Upper lobe of left lung (tissue), 6 donors: ENCODE measurements around the gene CDSN. TPM values are rescaled to one million over a fixed set of nuclear protein-coding genes. Genes with fewer than 3 reads are reported as not detected.

Source experiments
- ATAC-seq, 2 donors: fragments of 200-7000 bp; cut with Tn5 transposase; one replicate each; pipeline ENCODE4 v1.9.1; 2022; ENCODE audit warnings: mild to moderate bottlenecking in 2 of 2, moderate library complexity in 2 of 2; ENCODE audit not compliant: low FRiP score in 2 of 2
- DNase-seq, 2 donors: peaks; one replicate each; pipeline ENCODE4 v3.0.0-alpha.2; 2019 to 2020
- H3K27ac ChIP-seq, 4 donors: fragments of 200-600 bp; sonication (generic); one replicate each; pipeline ENCODE4 v1.5.1; 2016 to 2019
- H3K27me3 ChIP-seq, 4 donors: fragments of 200-600 bp; sonication (generic); one replicate each; pipeline ENCODE4 v1.5.1; 2017 to 2019
- H3K36me3 ChIP-seq, 4 donors: fragments of 200-600 bp; sonication (generic); one replicate each; pipeline ENCODE4 v1.5.1; 2016 to 2019
- H3K4me1 ChIP-seq, 4 donors: fragments of 200-600 bp; sonication (generic); one replicate each; pipeline ENCODE4 v1.5.1; 2018 to 2019
- H3K4me3 ChIP-seq, 4 donors: fragments of 200-600 bp; sonication (generic); one replicate each; pipeline ENCODE4 v1.5.1; 2017 to 2019; ENCODE audit warnings: mild to moderate bottlenecking in 2 of 4, moderate library complexity in 1 of 4
- H3K9me3 ChIP-seq, 4 donors: fragments of 200-600 bp; sonication (generic); one replicate each; pipeline ENCODE4 v1.5.1; 2018 to 2019
- CTCF ChIP-seq, 6 experiments: fragments of 450-650 bp in 4 of 6; fragments of 200-600 bp in 2 of 6; sonication (generic) in 2 of 6; IDR thresholded peaks; one replicate each; pipeline ENCODE4 v1.5.1; 2016 to 2019; ENCODE audit warnings: antibody characterized with exemption in 6 of 6
- EP300 ChIP-seq, 4 donors: sonication (generic); formaldehyde crosslinking; IDR thresholded peaks; one replicate each; pipeline ENCODE4 v1.5.1; 2017; ENCODE audit warnings: antibody characterized with exemption in 4 of 4, control low read depth in 2 of 4
- POLR2A ChIP-seq, 4 donors: fragments of 450-650 bp; IDR thresholded peaks; one replicate each; pipeline ENCODE4 v1.5.1; 2016 to 2017; ENCODE audit warnings: antibody characterized with exemption in 4 of 4, mild to moderate bottlenecking in 2 of 4
- POLR2AphosphoS5 ChIP-seq, 2 donors: sonication (generic); formaldehyde crosslinking; IDR thresholded peaks; one replicate each; pipeline ENCODE4 v1.5.1; 2017; ENCODE audit warnings: antibody characterized with exemption in 2 of 2
- WGBS, 2 donors: methylation state at CpG; one replicate each; pipeline ENCODE4 v1.1.5; 2017 to 2018; 5-methylcytosine and 5-hydroxymethylcytosine counted together
- total RNA-seq, 6 donors: library from RNA; depleted of rRNA in 4 of 6; stranded (reverse); fragments of >200 nt in 4 of 6; gene quantifications; one replicate each; pipeline versions ENCODE4 v1.1.0 to v1.2.1, GENCODE V29; 2016 to 2021
- donor health status: DM: no; HTN: no; CAD: no; lungs with moderate emphysema.
- donor health status: DM: no; HTN: yes; CAD: no; lungs with severe emphysema.

Gene CDSN
- total RNA-seq, 6 donors from 2014 or later, result not detected

GRCh38 chr6:31152781-31153180, 32.5 kb upstream of the CDSN start:
- ATAC-seq (no peak), DNase-seq (no peak)
- H3K27ac ChIP-seq, result no peak overlapping the region
- H3K4me3 ChIP-seq, result no peak overlapping the region
- WGBS, 2 donors, result 95 to 98% methylated on average over 7 of the region's 7 CpGs
- no peaks in the 10 kb centered on the region for H3K9me3 ChIP-seq
- peaks cover 5 to 7% (median 6%) of the 10 kb centered on the region in 4 donors for H3K4me1 ChIP-seq
- TF ChIP-seq POLR2A (IDR thresholded peaks at IDR 0.05), result no peak
- TF ChIP-seq EP300 (IDR thresholded peaks at IDR 0.05), result no peak
- no peak for TF ChIP-seq CTCF (IDR thresholded peaks at IDR 0.05)
- no peak for TF ChIP-seq POLR2AphosphoS5 (IDR thresholded peaks at IDR 0.05)
- peaks cover 0 to 38% (median 10%) of the 10 kb centered on the region in 4 donors for H3K36me3 ChIP-seq
- H3K27me3 ChIP-seq, result no peaks in the 10 kb centered on the region

- ATAC-seq (no peak), DNase-seq (no peak)
- Histone ChIP-seq H3K9me3 (no peaks in the 10 kb centered on the region), H3K4me1 (no peaks in the 10 kb centered on the region), H3K27ac (no peak overlapping the region), H3K27me3 (no peaks in the 10 kb centered on the region), H3K4me3 (no peak overlapping the region), H3K36me3 (peaks cover 0 to 36% (median 11%) of the 10 kb centered on the region in 4 donors)
- 90 to 99% methylated on average over 5 to 6 of the region's 6 CpGs for WGBS, 2 donors
- TF ChIP-seq POLR2A (IDR thresholded peaks at IDR 0.05) (no peak), CTCF (IDR thresholded peaks at IDR 0.05) (no peak), POLR2AphosphoS5 (IDR thresholded peaks at IDR 0.05) (no peak), EP300 (IDR thresholded peaks at IDR 0.05) (no peak)
These were observed 29.7 kb upstream of the CDSN start for GRCh38 chr6:31149827-31150447.

- 94 to 96% methylated on average over 10 of the region's 10 CpGs for WGBS, 2 donors
- Histone ChIP-seq H3K9me3 (no peaks in the 10 kb centered on the region), H3K4me3 (no peak overlapping the region), H3K36me3 (peaks cover 0 to 24% (median 16%) of the 10 kb centered on the region in 4 donors), H3K27ac (no peak overlapping the region), H3K27me3 (no peaks in the 10 kb centered on the region), H3K4me1 (peaks cover 0 to 6% (median 2%) of the 10 kb centered on the region in 4 donors)
- ATAC-seq (no peak), DNase-seq (no peak)
- TF ChIP-seq POLR2A (IDR thresholded peaks at IDR 0.05) (no peak), CTCF (IDR thresholded peaks at IDR 0.05) (no peak), POLR2AphosphoS5 (IDR thresholded peaks at IDR 0.05) (no peak), EP300 (IDR thresholded peaks at IDR 0.05) (no peak)
These were observed 25.1 kb upstream of the CDSN start for GRCh38 chr6:31145386-31145785.

GRCh38 chr6:31144970-31145340, 24.7 kb upstream of the CDSN start:
- no peak for DNase-seq
- H3K4me1 ChIP-seq, result peaks cover 0 to 6% (median 2%) of the 10 kb centered on the region in 4 donors
- no peak for ATAC-seq
- H3K27ac ChIP-seq, result no peak overlapping the region
- peaks cover 0 to 20% (median 14%) of the 10 kb centered on the region in 4 donors for H3K36me3 ChIP-seq
- H3K4me3 ChIP-seq, result no peak overlapping the region
- TF ChIP-seq POLR2AphosphoS5 (IDR thresholded peaks at IDR 0.05), result no peak
- no peak for TF ChIP-seq CTCF (IDR thresholded peaks at IDR 0.05)
- TF ChIP-seq EP300 (IDR thresholded peaks at IDR 0.05), result no peak
- TF ChIP-seq POLR2A (IDR thresholded peaks at IDR 0.05), result no peak
- H3K9me3 ChIP-seq, result no peaks in the 10 kb centered on the region
- 85 to 89% methylated on average over 5 to 11 of the region's 11 CpGs for WGBS, 2 donors
- H3K27me3 ChIP-seq, result no peaks in the 10 kb centered on the region
